GM19467 (cell line): Measurements from ENCODE around the gene ADGRB3.

ENCODE experiments used
- ATAC-seq: cut with Tn5 transposase; IDR thresholded peaks from one replicate; pipeline ENCODE4 v1.9.1; 2021; ENCODE audit warnings: mild to moderate bottlenecking, moderate library complexity; ENCODE audit not compliant: unreplicated experiment

The ADGRB3 gene

GRCh38 chr6:69303382-69303781 is 668.3 kb downstream of the ADGRB3 start:
- no peak for ATAC-seq

- ATAC-seq, result no peak
Measured at GRCh38 chr6:69305456-69305855, 670.4 kb downstream of the ADGRB3 start.

GRCh38 chr6:69308584-69308983 is 673.5 kb downstream of the ADGRB3 start:
- ATAC-seq, result no peak

- ATAC-seq, result no peak
Measured at GRCh38 chr6:69311888-69312287, 676.8 kb downstream of the ADGRB3 start.

GRCh38 chr6:69314001-69314400 is 678.9 kb downstream of the ADGRB3 start:
- no peak for ATAC-seq

GRCh38 chr6:69314531-69314930 is 679.4 kb downstream of the ADGRB3 start:
- ATAC-seq, result no peak

- ATAC-seq, result no peak
Measured at GRCh38 chr6:69331886-69332285, 696.8 kb downstream of the ADGRB3 start.

GRCh38 chr6:69337311-69337710 is 702.2 kb downstream of the ADGRB3 start:
- ATAC-seq, result no peak

- ATAC-seq, result no peak
Measured at GRCh38 chr6:69338431-69339162, 703.5 kb downstream of the ADGRB3 start.

- no peak for ATAC-seq
Measured at GRCh38 chr6:69339163-69339550, 704.1 kb downstream of the ADGRB3 start.

GRCh38 chr6:69340196-69340595 is 705.1 kb downstream of the ADGRB3 start:
- no peak for ATAC-seq

- no peak for ATAC-seq
Measured at GRCh38 chr6:69343851-69344250, 708.8 kb downstream of the ADGRB3 start.

GRCh38 chr6:69349771-69350170 is 714.7 kb downstream of the ADGRB3 start:
- no peak for ATAC-seq

GRCh38 chr6:69362209-69362608 is 727.1 kb downstream of the ADGRB3 start:
- ATAC-seq, result no peak

GRCh38 chr6:69366831-69367230 is 731.7 kb downstream of the ADGRB3 start:
- ATAC-seq, result no peak

GRCh38 chr6:69368613-69369012 is 733.5 kb downstream of the ADGRB3 start:
- no peak for ATAC-seq

GRCh38 chr6:69370763-69371162 is 735.7 kb downstream of the ADGRB3 start:
- ATAC-seq, result no peak

GRCh38 chr6:69378326-69378725 is 743.2 kb downstream of the ADGRB3 start:
- no peak for ATAC-seq

- no peak for ATAC-seq
Measured at GRCh38 chr6:69379518-69379917, 744.4 kb downstream of the ADGRB3 start.

- ATAC-seq, result no peak
Measured at GRCh38 chr6:69383627-69384026, 748.5 kb downstream of the ADGRB3 start.

GRCh38 chr6:69386426-69386825 is 751.3 kb downstream of the ADGRB3 start:
- no peak for ATAC-seq

GRCh38 chr6:69390125-69390524 is 755.0 kb downstream of the ADGRB3 start:
- ATAC-seq, result no peak

GRCh38 chr6:69391106-69391505 is 756.0 kb downstream of the ADGRB3 start:
- no peak for ATAC-seq
